Mesothelial cell of epicardium (in vitro differentiated cells): ENCODE data around the gene CCDC70. TPM values are rescaled to one million over a fixed set of nuclear protein-coding genes. Genes with fewer than 3 reads are reported as not detected.

Source experiments
- DNase-seq, 2 experiments: peaks; one replicate each; pipeline ENCODE4 v3.0.0; 2021; ENCODE audit warnings: low spot score in 2 of 2; ENCODE audit not compliant: unreplicated experiment in 2 of 2
- H3K27ac Mint-ChIP-seq: 2 replicates; pipeline ENCODE4 v1.8.0; 2021; ENCODE audit warnings: mixed read lengths
- H3K27me3 Mint-ChIP-seq: 2 replicates; pipeline ENCODE4 v1.8.0; 2021; ENCODE audit warnings: low read depth, mixed read lengths
- H3K36me3 Mint-ChIP-seq: 2 replicates; pipeline ENCODE4 v1.8.0; 2021; ENCODE audit warnings: mixed read lengths
- H3K4me1 Mint-ChIP-seq: 2 replicates; pipeline ENCODE4 v1.8.0; 2021; ENCODE audit warnings: mixed read lengths
- H3K4me3 Mint-ChIP-seq: 2 replicates; pipeline ENCODE4 v1.8.0; 2021; ENCODE audit warnings: mild to moderate bottlenecking, moderate library complexity, mixed read lengths
- H3K9me3 Mint-ChIP-seq: 2 replicates; pipeline ENCODE4 v1.8.0; 2021; ENCODE audit warnings: mixed read lengths
- CTCF ChIP-seq: fragments of 200-600 bp; sonication (generic); IDR thresholded peaks from one replicate; pipeline ENCODE4 v1.5.0; 2021; ENCODE audit warnings: antibody characterized with exemption; ENCODE audit not compliant: unreplicated experiment
- total RNA-seq: library from RNA; stranded (reverse); gene quantifications from 3 replicates; pipeline ENCODE4 v1.2.1, GENCODE V29; 2021

The CCDC70 gene
- total RNA-seq, 1 donor from 2014 or later = not detected

GRCh38 chr13:51831519-51831918 is 30.2 kb upstream of the CCDC70 start:
- no peak for DNase-seq
- no peak for TF ChIP-seq CTCF
- no peaks in the 10 kb centered on the region for H3K9me3 Mint-ChIP-seq
- no peak overlapping the region for H3K4me3 Mint-ChIP-seq
- peaks cover 2% of the 10 kb centered on the region for H3K27me3 Mint-ChIP-seq
- no peak overlapping the region for H3K27ac Mint-ChIP-seq
- H3K4me1 Mint-ChIP-seq = peaks cover 9% of the 10 kb centered on the region
- H3K36me3 Mint-ChIP-seq = no peaks in the 10 kb centered on the region

- Mint-ChIP-seq H3K9me3 (no peaks in the 10 kb centered on the region), H3K27me3 (peaks cover 2% of the 10 kb centered on the region), H3K4me3 (no peak overlapping the region), H3K27ac (no peak overlapping the region), H3K36me3 (no peaks in the 10 kb centered on the region), H3K4me1 (peaks cover 2% of the 10 kb centered on the region)
- no peak for TF ChIP-seq CTCF
- no peak for DNase-seq
Observed at GRCh38 chr13:51832471-51833152, 29.2 kb upstream of the CCDC70 start.

GRCh38 chr13:51833980-51834379 is 27.8 kb upstream of the CCDC70 start:
- DNase-seq = no peak
- peaks cover 2% of the 10 kb centered on the region for H3K27me3 Mint-ChIP-seq
- no peak overlapping the region for H3K27ac Mint-ChIP-seq
- no peak overlapping the region for H3K4me3 Mint-ChIP-seq
- H3K36me3 Mint-ChIP-seq = no peaks in the 10 kb centered on the region
- H3K9me3 Mint-ChIP-seq = no peaks in the 10 kb centered on the region
- TF ChIP-seq CTCF = no peak
- H3K4me1 Mint-ChIP-seq = peaks cover 2% of the 10 kb centered on the region

GRCh38 chr13:51834581-51835171 is 27.1 kb upstream of the CCDC70 start:
- H3K4me1 Mint-ChIP-seq = peaks cover 2% of the 10 kb centered on the region
- no peaks in the 10 kb centered on the region for H3K9me3 Mint-ChIP-seq
- no peak for DNase-seq
- no peak overlapping the region for H3K4me3 Mint-ChIP-seq
- no peak for TF ChIP-seq CTCF
- H3K27me3 Mint-ChIP-seq = peaks cover 2% of the 10 kb centered on the region
- no peaks in the 10 kb centered on the region for H3K36me3 Mint-ChIP-seq
- no peak overlapping the region for H3K27ac Mint-ChIP-seq

GRCh38 chr13:51837016-51837415 is 24.8 kb upstream of the CCDC70 start:
- DNase-seq = no peak
- H3K27me3 Mint-ChIP-seq = peaks cover 2% of the 10 kb centered on the region
- H3K4me3 Mint-ChIP-seq = no peak overlapping the region
- no peak for TF ChIP-seq CTCF
- peaks cover 2% of the 10 kb centered on the region for H3K4me1 Mint-ChIP-seq
- H3K9me3 Mint-ChIP-seq = no peaks in the 10 kb centered on the region
- H3K36me3 Mint-ChIP-seq = no peaks in the 10 kb centered on the region
- no peak overlapping the region for H3K27ac Mint-ChIP-seq
